Keratinocyte (primary cell): ENCODE measurements around the gene EEF1AKMT2.

Source experiments
- EZH2 ChIP-seq: IDR thresholded peaks from one replicate; pipeline ENCODE4 v1.6.1; 2012; ENCODE audit warnings: inconsistent platforms, mild to moderate bottlenecking, low read length, moderate library complexity
- TF ChIP-seq, protein P1 (sequence below), 3 experiments: IDR thresholded peaks in 1 of 3; conservative IDR thresholded peaks in 1 of 3; optimal IDR thresholded peaks in 1 of 3; 2 replicates in 2 of 3; 3 replicates in 1 of 3; pipeline versions ENCODE3 to v1.5.1; 2011; ENCODE audit warnings: low read length in 3 of 3, mild to moderate bottlenecking in 3 of 3, moderate library complexity in 2 of 3, control low read depth in 1 of 3, inconsistent platforms in 1 of 3; ENCODE audit not compliant: insufficient read depth in 2 of 3; ENCODE audit errors: extremely low read depth in 1 of 3

DNA sequence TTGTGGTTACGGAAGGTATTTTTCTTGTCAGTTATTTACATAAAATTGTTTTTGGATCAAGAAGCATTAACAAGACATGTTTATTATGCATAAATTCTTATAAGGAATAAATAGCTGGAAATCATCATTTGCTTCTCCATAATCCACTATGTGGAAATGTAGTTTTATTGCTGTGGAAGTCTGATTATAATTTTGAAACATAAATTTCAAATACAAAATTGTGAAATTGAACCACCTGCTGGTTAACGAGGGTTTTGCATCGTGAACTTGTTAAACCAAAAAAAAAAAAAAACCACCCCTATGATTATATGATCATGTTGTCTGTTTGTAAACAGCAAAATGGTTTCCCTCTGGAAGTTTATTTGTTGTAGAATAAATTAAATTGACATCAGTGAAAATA is 35.8 kb upstream of the EEF1AKMT2 start:
- TF ChIP-seq, protein P1, sequence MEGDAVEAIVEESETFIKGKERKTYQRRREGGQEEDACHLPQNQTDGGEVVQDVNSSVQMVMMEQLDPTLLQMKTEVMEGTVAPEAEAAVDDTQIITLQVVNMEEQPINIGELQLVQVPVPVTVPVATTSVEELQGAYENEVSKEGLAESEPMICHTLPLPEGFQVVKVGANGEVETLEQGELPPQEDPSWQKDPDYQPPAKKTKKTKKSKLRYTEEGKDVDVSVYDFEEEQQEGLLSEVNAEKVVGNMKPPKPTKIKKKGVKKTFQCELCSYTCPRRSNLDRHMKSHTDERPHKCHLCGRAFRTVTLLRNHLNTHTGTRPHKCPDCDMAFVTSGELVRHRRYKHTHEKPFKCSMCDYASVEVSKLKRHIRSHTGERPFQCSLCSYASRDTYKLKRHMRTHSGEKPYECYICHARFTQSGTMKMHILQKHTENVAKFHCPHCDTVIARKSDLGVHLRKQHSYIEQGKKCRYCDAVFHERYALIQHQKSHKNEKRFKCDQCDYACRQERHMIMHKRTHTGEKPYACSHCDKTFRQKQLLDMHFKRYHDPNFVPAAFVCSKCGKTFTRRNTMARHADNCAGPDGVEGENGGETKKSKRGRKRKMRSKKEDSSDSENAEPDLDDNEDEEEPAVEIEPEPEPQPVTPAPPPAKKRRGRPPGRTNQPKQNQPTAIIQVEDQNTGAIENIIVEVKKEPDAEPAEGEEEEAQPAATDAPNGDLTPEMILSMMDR (optimal IDR thresholded peaks at IDR 0.05 in 1 of 3, IDR thresholded peaks at IDR 0.05 in 1 of 3, conservative IDR thresholded peaks at IDR 0.05 in 1 of 3; ENCODE audit: extremely low read depth in 1 of 3, insufficient read depth in 2 of 3, low read length in 3 of 3), result peak in 2 of 3 experiments; percentile 26 to 29
- no peak for TF ChIP-seq EZH2
